H1 (cell line): Measurements from ENCODE around the gene NR1D2. TPM values are rescaled to one million over a fixed set of nuclear protein-coding genes. Genes with fewer than 3 reads are reported as not detected.

Source experiments
- CHD2 ChIP-seq: IDR thresholded peaks from 2 replicates; pipeline ENCODE4 v1.6.1; 2012; ENCODE audit warnings: low read length, improper control_type of control experiment
- GABPA ChIP-seq: IDR thresholded peaks from 2 replicates; pipeline ENCODE4 v1.6.1; 2011; ENCODE audit warnings: mild to moderate bottlenecking, low read length, moderate library complexity, borderline replicate concordance; ENCODE audit not compliant: insufficient read depth
- KDM1A ChIP-seq: fragments of 200-600, 300-600 bp; sonication (generic); IDR thresholded peaks from 2 replicates; pipeline ENCODE4 v1.7.1; 2016; ENCODE audit warnings: mild to moderate bottlenecking, low read length, borderline replicate concordance
- NANOG ChIP-seq: IDR thresholded peaks from 2 replicates; pipeline ENCODE4 v1.6.1; 2011; ENCODE audit warnings: low read length, low read depth, mild to moderate bottlenecking, inconsistent platforms; ENCODE audit not compliant: insufficient read depth, poor library complexity, severe bottlenecking
- NRF1 ChIP-seq: IDR thresholded peaks from 2 replicates; pipeline ENCODE4 v1.6.1; 2011; ENCODE audit warnings: mild to moderate bottlenecking, low read depth, low read length, improper control_type of control experiment
- POLR2A ChIP-seq, 2 experiments: IDR thresholded peaks; 1 replicate in 1 of 2; 2 replicates in 1 of 2; pipeline ENCODE4 v1.6.1; 2011; ENCODE audit warnings: low read depth in 2 of 2, low read length in 2 of 2, mild to moderate bottlenecking in 2 of 2; ENCODE audit errors: control extremely low read depth in 1 of 2
- RFX5 ChIP-seq: IDR thresholded peaks from 2 replicates; pipeline ENCODE4 v1.6.1; 2011; ENCODE audit warnings: low read depth, low read length, improper control_type of control experiment, borderline replicate concordance
- SAP30 ChIP-seq: fragments of 300-600 bp; sonication (generic); IDR thresholded peaks from 2 replicates; pipeline ENCODE4 v1.7.1; 2012; ENCODE audit warnings: low read length, moderate library complexity, mild to moderate bottlenecking, inconsistent platforms; ENCODE audit not compliant: insufficient read depth, insufficient replicate concordance
- SIN3A ChIP-seq, 2 experiments: IDR thresholded peaks in 1 of 2; conservative IDR thresholded peaks in 1 of 2; 2 replicates each; pipeline ENCODE4 v1.6.1; 2011 to 2012; ENCODE audit warnings: low read length in 2 of 2, improper control_type of control experiment in 1 of 2, low read depth in 1 of 2, mild to moderate bottlenecking in 1 of 2
- SIX5 ChIP-seq: IDR thresholded peaks from 2 replicates; pipeline ENCODE4 v1.6.1; 2011; ENCODE audit warnings: mild to moderate bottlenecking, low read depth, low read length
- SP1 ChIP-seq: IDR thresholded peaks from 2 replicates; pipeline ENCODE4 v1.6.1; 2011; ENCODE audit warnings: low read depth, low read length
- SP2 ChIP-seq: IDR thresholded peaks from 2 replicates; pipeline ENCODE4 v1.6.1; 2012; ENCODE audit warnings: mild to moderate bottlenecking, low read length, inconsistent platforms
- SRF ChIP-seq: IDR thresholded peaks from 2 replicates; pipeline ENCODE4 v1.6.1; 2011; ENCODE audit warnings: mild to moderate bottlenecking, low read depth, low read length, moderate library complexity
- TAF1 ChIP-seq: IDR thresholded peaks from 2 replicates; pipeline ENCODE4 v1.6.1; 2011; ENCODE audit warnings: mild to moderate bottlenecking, low read depth, low read length
- TBP ChIP-seq: IDR thresholded peaks from 2 replicates; pipeline ENCODE4 v1.6.1; 2011; ENCODE audit warnings: low read depth, low read length, improper control_type of control experiment
- TEAD4 ChIP-seq: IDR thresholded peaks from 2 replicates; pipeline ENCODE4 v1.6.1; 2012; ENCODE audit warnings: low read depth, low read length, inconsistent platforms, mixed read lengths
- ZNF274 ChIP-seq: IDR thresholded peaks from 2 replicates; pipeline ENCODE4 v1.7.0; 2012; ENCODE audit warnings: low read length, borderline replicate concordance; ENCODE audit errors: extremely low read depth
- polyA plus RNA-seq, 7 experiments: library from polyadenylated mRNA; depleted of rRNA in 3 of 7; stranded (reverse) in 5 of 7; unstranded in 2 of 7; fragments of >200 nt in 5 of 7; fragments of 200-250 nt in 2 of 7; gene quantifications; 1 replicate in 5 of 7; 2 replicates in 1 of 7; 4 replicates in 1 of 7; pipeline versions ENCODE4 v1.2.1 to v1.2.3, GENCODE V29; 2011 to 2013; ENCODE audit warnings: missing spikeins in 2 of 7, mixed read lengths in 2 of 7
- total RNA-seq: library from RNA; stranded (reverse); fragmentation: NEBNext Ultra II Directional; extraction: Animal tissue kit (Norgen Biotek cat#: 25700); gene quantifications from 2 replicates; pipeline ENCODE4 v1.2.1, GENCODE V29; 2021
- TF ChIP-seq, protein P1 (sequence below): IDR thresholded peaks from 2 replicates; pipeline ENCODE4 v1.6.1; 2012; ENCODE audit warnings: inconsistent platforms
- TF ChIP-seq, protein P2 (sequence below): IDR thresholded peaks from 2 replicates; pipeline ENCODE4 v1.6.1; 2011; ENCODE audit warnings: low read length, improper control_type of control experiment
- TF ChIP-seq, protein P3 (sequence below): IDR thresholded peaks from 2 replicates; pipeline ENCODE4 v1.6.1; 2012; ENCODE audit warnings: inconsistent platforms
- TF ChIP-seq, protein P4 (sequence below): IDR thresholded peaks from 2 replicates; pipeline ENCODE4 v1.6.1; 2011; ENCODE audit warnings: low read depth, mild to moderate bottlenecking, low read length; ENCODE audit not compliant: insufficient read depth

NR1D2 gene
- total and polyA plus RNA-seq, 2 of the 8 experiments (the other 6 are each of a cell fraction or from before 2014, with no cell fraction given), result 5.9 to 21.7 TPM

DNA sequence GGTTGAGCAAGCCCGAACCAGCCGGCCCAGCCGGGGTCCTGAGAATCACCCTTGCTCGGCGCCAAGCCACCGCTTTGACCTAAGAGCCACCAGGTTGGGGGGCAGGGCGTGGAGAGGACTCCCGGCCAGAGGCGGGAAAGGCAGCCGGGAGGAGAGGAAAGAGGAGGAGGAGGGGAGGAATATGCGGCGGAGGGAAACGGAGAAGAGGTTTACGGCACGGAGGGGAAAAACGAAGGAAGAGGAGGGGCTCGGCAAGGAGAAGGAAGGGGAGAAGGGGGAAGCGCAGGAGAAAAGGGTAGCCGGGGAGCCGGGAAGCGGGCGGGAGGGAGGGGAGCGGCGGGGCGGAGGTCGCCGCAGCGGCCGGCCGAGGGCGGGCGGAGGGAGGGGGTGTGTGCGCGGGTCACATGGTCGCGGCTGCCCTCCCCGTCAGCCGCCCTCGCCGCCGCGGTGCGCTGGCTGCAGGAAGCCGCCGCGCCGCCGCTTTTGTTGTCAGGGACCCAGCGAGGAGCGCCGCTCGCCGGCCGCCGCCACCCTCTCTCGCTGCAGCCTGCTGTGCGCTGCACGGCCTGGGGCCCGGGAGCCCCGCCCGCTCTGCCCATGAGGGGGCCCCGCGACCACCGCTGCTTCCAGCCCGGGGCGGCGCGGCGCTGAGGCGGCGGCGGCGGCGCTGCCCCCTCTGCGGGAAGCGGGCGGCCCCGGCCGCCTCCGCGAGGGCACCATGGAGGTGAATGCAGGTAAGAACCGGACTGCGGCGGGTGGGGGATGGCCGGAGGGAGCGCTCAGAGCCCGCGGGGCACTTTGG is at the start of gene NR1D2 (continued):
- TF ChIP-seq, protein P1, sequence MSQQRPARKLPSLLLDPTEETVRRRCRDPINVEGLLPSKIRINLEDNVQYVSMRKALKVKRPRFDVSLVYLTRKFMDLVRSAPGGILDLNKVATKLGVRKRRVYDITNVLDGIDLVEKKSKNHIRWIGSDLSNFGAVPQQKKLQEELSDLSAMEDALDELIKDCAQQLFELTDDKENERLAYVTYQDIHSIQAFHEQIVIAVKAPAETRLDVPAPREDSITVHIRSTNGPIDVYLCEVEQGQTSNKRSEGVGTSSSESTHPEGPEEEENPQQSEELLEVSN, result peak; percentile 38
- TF ChIP-seq KDM1A, result no peak
- TF ChIP-seq TAF1, result peak; percentile 81
- no peak for TF ChIP-seq SP2
- TF ChIP-seq SAP30, result no peak
- TF ChIP-seq SIX5, result no peak
- TF ChIP-seq RFX5, result no peak
- TF ChIP-seq SIN3A (conservative IDR thresholded peaks at IDR 0.05 in 1 of 2, IDR thresholded peaks at IDR 0.05 in 1 of 2; ENCODE audit: low read depth in 1 of 2, low read length in 2 of 2), result peak in 1 of 2 experiments; percentile 51; a peak in 1 of 4 replicates
- TF ChIP-seq GABPA, result no peak
- TF ChIP-seq, protein P2, sequence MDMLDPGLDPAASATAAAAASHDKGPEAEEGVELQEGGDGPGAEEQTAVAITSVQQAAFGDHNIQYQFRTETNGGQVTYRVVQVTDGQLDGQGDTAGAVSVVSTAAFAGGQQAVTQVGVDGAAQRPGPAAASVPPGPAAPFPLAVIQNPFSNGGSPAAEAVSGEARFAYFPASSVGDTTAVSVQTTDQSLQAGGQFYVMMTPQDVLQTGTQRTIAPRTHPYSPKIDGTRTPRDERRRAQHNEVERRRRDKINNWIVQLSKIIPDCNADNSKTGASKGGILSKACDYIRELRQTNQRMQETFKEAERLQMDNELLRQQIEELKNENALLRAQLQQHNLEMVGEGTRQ, result peak; percentile 59
- TF ChIP-seq POLR2A (IDR thresholded peaks at IDR 0.05; ENCODE audit: control extremely low read depth in 1 of 2, low read depth in 2 of 2, low read length in 2 of 2), result peak; percentile 84 to 92
- TF ChIP-seq NRF1, result no peak
- TF ChIP-seq ZNF274, result no peak
- TF ChIP-seq, protein P3, sequence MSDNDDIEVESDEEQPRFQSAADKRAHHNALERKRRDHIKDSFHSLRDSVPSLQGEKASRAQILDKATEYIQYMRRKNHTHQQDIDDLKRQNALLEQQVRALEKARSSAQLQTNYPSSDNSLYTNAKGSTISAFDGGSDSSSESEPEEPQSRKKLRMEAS, result peak; percentile 72; the same call in 1 of the 2 replicates
- TF ChIP-seq SP1, result no peak
- TF ChIP-seq TEAD4, result no peak
- no peak for TF ChIP-seq SRF
- TF ChIP-seq TBP, result peak; percentile 69; the same call in 1 of the 2 replicates
- no peak for TF ChIP-seq CHD2
- no peak for TF ChIP-seq NANOG
- TF ChIP-seq, protein P4, sequence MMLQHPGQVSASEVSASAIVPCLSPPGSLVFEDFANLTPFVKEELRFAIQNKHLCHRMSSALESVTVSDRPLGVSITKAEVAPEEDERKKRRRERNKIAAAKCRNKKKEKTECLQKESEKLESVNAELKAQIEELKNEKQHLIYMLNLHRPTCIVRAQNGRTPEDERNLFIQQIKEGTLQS, result no peak
